HG02759 (cell line): Measurements from ENCODE around the gene ARRDC5.
"Not testable (repeated sequence)": the region's sequence is repeated elsewhere in the genome, so short reads cannot be mapped to it uniquely, and the experiment has no call there.

Source experiments
- ATAC-seq: cut with Tn5 transposase; IDR thresholded peaks from one replicate; pipeline ENCODE4 v1.9.1; 2021; ENCODE audit warnings: mild to moderate bottlenecking, moderate library complexity; ENCODE audit not compliant: unreplicated experiment

The ARRDC5 gene

DNA sequence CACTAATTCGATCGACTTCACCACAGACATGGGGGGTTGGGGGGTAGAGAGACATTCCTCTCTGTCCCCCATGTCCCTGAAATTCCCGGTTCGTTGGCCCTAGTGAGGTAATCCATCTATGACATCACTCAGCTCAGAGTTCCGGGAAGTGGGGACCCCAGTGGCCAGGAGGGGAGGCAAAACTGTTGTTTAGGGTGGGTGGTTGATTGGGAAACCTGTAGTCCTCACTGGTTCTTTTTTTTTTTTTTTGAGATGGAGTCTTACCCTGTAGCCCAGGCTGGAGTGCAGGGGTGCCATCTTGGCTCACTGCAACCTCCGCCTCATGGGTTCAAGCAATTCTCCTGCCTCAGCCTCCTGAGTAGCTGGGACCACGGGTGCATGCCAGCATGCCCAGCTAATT is at the start of gene ARRDC5:
Gene ARRDC5, minus strand, starts transcription at position 101 of the 400 bp plus-strand sequence. Its CDS starts 71 bp downstream, at position 30.
- ATAC-seq: no peak

DNA sequence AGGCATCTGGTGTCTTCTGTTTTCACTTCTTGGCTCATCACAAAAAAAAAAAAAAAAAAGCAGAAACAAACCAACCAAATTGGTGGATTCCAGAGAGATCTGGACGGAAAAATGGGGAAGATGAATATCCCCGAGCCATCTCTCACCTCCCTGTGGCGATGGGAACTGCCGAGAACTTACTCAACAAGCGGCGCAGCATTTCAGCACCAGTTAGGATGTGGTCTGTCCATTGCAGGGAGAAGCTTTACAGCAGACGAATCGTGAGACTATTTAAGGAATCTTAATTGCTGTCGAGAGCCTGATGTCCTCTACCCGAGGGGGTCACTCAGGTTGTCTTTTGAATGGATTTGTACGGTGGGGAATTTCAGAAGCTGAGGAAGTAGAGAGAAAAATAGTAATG is 49.0 kb upstream of the ARRDC5 start:
- ATAC-seq: no peak

DNA sequence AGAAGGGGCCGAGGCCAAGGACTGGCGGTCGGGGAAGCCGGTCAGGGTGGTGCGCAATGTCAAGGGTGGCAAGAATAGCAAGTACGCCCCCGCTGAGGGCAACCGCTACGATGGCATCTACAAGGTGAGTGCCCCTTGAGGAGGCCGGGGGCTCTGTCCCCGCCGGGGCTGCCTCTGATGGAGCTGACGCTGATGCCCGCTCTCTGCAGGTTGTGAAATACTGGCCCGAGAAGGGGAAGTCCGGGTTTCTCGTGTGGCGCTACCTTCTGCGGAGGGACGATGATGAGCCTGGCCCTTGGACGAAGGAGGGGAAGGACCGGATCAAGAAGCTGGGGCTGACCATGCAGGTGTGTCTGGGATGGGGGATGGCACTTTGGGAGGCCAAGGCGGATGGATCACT is 48.0 kb upstream of the ARRDC5 start:
- not testable (repeated sequence) for ATAC-seq

DNA sequence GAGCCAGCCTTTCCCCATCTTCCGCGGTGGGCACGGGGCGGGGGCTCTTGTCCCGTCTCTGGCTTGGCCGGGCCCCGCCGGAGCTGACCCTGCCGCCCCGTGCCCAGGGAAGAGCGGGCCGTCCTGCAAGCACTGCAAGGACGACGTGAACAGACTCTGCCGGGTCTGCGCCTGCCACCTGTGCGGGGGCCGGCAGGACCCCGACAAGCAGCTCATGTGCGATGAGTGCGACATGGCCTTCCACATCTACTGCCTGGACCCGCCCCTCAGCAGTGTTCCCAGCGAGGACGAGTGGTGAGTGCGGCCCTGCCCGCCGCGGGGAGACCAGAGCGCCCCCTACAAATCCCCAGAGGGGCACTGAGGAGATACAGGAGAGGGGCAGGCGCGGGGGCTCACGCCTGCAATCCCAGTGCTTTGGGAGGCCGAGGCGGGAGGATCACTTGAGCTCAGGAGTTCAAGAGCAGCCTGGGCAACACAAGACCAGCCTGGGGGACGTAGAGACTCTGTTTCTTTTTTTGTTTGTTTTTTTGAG is 39.0 kb upstream of the ARRDC5 start:
- ATAC-seq: not testable (repeated sequence)

DNA sequence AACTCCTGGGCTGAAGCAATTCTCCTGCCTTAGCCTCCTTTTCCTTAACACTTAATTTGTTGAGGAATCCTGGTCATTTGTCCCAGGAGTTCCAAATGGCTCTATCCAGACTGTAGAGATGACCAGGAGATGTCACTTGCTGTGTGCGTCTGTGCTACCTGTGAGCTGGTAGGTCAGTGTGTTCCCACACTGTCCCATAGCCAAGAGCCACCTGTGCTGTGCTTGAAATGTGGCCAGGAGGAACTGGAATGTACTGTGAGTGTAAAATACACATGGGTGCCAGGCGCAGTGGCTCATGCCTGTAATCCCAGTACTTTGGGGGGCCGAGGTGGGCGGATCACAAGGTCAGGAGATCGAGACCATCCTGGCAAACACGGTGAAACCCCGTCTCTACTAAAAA is 36.8 kb upstream of the ARRDC5 start:
- no peak for ATAC-seq

DNA sequence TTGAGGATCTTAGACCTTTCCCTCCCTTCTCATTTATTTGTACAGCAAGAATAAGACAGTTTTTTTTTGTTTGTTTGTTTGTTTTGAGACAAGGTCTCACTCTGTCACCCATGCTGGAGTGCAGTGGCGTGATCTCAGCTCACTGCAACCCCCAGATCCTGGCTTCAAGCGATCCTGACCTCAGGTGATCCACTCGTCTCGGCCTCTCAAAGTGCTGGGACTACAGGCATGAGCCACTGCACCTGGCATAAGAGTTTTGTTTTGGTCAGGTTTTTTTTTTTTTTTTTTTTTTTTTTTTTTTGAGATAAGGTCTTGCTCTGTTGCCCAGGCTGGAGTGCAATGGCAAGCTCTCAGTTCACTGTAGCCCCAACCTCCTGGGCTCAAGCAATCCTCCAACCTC is 35.8 kb upstream of the ARRDC5 start:
- not testable (repeated sequence) for ATAC-seq

DNA sequence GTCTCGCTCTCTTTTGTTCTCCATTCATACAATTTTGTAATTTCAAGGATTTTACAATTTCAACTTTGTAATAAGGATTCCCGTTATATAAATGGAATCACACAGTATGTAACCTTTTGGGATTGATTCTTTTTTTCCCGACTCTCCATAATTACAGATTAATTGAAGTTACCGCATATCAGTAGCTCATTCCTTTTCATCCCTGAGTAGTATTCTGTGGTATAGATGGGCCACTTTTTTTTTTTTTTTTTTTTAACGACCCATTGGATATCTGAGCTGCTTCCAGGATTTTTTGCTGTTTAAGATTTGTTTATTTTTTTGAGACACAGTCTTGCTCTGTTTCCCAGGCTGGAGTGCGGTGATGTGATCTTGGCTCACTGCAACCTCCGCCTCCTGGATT is 34.4 kb upstream of the ARRDC5 start:
- ATAC-seq: no peak

DNA sequence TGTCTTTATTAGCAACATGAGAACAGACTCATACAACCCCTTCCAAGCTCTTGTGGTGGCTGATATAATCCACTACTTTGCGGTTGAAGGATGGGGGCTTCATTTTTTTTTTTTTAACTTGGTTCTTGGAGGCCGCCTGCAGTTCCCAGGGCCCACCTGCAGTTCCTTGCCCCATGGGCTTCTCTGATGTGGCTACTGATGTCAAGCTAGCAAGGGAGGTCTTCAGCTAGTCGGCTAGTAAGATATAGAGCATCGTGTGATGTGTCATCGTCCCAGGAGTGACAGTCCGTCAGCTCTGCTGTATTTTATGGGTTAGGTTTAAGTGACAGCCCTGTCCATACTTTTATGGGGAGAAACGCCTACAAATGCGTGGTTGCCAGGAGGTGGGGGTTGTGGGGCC is 32.7 kb upstream of the ARRDC5 start:
- ATAC-seq: no peak

DNA sequence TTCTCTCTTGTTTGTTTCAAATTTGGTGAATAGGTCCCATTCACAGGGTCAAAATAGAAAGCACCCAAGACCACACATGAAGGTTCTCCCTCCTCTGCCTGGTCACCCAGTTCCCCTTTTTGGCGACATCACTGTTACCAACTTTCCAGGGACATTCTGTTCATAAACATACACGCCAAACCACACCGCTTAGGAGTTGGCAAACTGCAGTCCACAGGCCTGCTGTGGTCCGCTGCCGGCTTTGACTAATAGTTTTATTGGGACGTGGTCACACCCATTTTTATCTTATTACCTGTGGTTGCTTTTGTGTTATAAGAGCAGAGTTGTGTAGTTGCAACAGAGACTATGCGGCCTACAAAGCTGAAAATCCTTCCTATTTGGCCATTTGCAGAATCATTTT is 30.8 kb upstream of the ARRDC5 start:
- ATAC-seq: no peak

DNA sequence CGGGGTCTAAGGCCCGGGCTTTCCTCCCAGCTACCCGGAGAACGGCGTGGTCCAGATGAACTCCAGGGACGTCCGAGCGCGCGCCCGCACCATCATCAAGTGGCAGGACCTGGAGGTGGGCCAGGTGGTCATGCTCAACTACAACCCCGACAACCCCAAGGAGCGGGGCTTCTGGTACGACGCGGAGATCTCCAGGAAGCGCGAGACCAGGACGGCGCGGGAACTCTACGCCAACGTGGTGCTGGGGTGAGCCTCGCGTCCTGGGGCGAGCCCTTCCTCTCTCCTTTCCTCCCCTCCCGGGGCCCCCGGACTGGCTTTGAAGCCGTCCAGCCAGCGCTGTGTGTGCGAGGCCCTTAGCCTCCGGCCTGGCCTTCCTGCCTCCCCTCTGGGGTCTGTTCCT is 30.0 kb upstream of the ARRDC5 start:
- no peak for ATAC-seq

DNA sequence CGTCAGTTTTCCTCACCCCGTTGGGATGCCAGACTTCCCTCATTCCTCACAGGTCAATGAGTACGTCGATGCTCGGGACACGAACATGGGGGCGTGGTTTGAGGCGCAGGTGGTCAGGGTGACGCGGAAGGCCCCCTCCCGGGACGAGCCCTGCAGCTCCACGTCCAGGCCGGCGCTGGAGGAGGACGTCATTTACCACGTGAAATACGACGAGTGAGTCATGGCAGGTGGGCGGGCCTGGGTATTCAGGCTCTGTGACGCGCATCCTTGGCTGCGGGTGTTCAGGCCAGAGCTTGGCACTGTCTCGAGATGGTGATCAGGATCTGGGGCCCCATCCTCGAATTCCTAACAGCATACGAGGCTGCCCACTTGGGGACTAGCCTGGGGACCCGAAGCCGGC is 28.0 kb upstream of the ARRDC5 start:
- ATAC-seq: no peak

DNA sequence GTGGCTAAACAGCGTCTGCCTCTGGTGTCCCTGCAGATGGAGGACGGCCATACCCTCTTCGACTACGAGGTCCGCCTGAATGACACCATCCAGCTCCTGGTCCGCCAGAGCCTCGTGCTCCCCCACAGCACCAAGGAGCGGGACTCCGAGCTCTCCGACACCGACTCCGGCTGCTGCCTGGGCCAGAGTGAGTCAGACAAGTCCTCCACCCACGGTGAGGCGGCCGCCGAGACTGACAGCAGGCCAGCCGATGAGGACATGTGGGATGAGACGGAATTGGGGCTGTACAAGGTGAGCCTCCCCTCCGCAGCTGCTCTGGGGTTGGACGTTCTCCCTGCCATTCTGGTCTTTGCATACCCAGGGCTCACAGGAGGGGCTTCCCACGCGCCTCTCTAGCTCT is 26.5 kb upstream of the ARRDC5 start:
- no peak for ATAC-seq

DNA sequence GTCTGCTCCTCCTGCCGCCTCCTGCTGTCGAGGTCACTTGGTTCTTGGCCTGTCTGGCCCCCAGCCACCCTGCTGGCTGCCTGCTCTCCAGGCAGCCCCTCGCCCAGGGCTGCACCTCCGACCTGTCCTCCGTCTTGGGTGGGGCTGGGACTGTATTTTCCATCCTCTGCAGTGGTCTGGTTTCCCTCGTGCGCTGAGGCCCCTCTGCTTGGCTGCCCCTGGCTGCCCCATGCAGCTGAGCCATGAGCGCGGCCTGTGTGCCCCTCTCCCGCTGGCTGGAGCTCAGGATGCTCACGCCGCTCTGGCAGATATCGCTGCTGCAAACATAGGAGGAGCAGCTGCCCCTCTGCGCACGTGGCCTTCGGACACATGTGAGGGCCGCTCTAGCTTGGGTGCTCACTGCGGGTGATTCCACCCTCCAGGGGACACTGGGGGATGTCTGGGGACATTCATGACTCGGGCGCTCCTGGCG is 20.6 kb upstream of the ARRDC5 start:
- no peak for ATAC-seq

DNA sequence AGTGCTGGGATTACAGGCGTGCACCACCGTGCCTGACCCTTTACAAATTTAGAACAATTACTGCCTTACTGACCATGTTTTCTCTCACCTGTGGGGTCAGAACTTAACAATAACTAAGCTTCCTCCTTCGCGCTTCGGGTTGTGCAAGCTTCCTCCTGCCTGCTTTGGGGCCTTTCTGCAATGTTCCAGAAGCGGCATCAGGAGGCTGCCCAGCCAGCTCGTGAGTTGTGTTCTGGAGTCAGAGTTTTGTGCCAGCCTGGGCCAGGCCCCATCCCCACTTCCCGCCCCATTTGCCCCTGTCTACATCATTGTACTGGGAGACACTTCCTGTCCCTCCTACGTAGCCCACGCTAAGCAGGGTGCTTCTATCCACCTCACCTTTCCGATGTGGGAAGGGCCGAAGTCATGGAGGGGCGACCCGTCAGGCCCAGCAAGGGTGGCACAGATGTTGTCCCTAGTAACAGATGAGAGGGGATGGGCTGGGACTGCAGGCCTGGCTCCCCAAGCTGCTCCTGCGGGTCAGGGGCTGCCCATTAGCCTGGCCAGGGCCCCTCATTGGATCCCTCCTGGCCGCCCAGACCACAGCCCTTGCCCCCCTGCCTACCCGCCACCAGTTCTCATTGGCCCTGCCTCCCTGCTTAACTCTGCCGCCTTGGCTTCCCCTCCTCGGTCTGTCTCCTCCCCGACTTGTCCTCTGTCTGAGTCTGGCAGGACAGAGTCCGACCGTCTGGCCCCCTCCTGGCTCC is 20.0 kb upstream of the ARRDC5 start:
- ATAC-seq: no peak

DNA sequence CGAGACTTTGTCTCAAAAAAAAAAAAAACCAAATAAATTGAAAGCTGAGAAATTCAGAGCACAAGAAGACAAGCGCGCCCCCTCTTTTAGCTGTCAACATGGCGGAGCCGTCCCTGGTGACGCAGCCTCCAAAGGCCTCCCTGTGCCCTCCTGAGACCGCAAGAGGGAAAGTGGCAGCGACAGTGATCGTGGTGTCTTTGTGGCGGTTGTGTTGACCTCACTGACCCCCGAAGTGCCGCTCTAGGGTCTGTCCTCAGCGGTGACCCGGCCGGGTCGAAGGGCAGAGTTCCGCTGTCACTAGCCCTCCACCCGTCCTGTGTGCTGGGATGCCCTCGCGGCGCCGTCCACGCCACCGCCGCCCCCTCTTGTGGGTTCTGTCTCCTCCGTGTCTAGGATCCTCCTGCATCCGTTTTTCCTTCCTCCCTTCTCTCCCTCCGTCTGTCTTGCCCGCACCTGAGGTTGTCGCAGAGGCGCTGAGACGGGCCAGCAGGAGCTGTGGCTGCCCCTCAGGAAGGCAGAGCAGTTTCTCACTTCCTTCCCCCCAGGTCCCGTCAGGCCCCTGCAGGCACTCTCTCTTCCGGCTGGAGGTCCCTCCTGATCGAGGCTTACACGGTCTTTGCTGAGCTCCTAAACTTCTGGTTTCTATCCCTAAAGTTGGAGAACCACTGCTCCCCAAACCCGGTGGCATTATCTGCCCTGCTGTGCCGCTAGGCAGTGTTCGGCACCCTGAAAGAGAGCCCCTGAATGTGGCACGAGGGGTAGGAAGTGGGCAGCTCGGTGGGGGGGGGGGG is 13.8 kb upstream of the ARRDC5 start:
- no peak for ATAC-seq

DNA sequence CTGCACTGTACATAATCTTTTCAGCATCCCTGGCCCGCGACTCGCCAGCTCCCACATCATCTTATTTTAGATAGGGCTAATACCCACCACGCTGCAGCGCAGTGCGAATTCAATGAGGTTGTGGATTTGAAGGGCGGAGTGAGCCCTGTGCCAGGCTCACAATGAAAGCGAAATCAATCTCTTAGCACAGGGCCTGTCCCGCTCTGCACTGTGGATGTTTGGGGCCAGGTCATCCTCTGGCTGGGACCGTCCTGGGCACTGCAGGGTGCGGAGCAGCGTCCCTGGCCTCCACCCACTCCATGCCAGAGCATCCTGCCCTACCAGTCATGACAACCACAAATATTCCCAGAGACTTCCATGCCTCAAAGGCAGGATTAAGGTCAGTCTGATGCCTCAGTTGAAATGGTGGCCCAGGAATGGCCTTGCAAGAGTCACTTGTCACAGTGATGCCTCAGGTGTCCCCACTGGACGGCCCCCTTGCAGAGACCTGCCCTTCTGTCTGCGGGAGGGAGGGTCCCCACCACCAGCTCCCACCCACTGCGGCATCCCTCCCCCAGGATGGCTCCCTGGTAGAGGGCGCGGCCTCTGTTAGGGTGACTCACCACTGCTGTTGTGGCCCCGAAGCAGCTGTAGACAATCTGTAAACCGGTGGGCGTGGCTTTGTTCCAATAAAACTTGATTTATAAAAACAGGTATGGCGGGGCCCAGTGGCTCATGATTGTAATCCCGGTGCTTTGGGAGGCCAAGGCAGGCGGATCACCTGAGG is 12.2 kb upstream of the ARRDC5 start:
- ATAC-seq: no peak

DNA sequence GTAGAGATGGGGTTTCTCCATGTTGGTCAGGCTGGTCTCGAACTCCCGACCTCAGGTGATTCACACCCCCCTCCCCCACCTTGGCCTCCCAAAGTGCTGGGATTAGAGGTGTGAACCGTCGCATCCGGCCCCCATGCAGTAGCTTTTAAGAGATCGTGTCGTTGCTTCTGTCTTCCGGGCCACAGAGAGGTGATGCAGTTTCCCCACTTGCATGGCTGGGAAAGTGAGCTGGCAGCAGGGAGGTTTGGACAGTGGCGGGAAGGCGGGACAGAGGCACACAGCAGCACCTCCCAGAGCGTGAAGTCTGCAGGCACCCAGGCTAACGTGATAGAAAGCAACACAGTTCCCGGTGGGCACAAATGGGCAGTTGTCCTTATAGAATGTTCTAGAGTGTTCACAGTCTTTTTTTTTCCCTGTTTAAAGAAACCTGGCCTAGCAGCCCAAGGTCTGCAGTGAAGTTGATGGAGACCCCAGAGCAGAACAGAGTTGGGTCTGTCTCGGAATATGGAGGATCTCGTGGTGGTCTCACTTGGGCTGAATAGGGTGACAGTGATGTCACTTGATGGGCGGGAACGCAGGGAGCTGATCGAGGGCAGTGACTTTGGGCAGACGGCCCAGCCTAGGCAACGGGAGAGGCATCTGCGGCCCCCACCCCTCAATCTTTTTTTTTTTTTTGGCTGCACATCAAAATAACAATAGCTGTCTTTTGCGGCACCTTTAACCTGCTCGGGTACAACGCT is 11.5 kb upstream of the ARRDC5 start:
- ATAC-seq: no peak

DNA sequence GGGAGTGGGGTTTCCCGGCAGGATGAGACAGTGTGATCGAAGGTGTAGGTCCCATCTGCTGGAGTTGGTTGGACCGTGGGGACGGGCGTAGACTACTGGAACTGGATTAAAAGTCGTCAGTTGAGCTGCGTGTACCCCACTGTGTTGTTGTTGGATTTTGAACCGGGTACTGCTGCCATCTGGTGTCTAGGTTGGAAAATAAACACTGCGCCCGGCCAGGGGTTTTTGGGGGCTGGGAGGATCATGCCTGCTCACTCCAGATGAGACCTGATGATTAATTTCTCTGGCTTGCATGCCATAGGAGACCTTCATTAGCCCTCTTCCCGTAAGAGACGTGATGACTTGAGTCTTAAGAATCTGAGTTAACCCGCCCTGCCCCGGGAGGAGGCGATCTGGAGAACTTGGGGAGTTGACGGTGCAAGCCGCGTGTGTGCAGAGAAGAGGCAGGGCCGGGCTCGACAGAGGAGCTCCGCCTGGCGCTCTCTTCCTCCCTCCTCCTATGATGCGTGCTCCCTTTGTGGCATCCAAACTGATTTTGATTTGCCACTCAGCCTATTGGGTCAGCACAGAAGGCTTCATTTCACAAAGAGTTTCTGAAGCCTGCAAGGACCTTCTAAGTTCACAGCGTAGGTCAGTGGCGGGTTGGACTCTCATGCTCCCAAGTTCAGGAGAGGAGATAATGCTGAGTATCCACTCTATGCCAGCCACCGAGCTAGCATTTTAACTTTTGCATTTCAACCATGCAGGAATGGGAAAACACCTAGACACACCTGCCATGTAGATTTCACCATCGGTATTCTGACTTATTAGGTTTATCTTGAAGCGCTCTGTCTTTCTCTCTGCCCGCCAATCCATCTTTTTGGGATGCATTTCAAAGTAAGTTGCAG is 9.3 kb upstream of the ARRDC5 start:
- no peak for ATAC-seq

DNA sequence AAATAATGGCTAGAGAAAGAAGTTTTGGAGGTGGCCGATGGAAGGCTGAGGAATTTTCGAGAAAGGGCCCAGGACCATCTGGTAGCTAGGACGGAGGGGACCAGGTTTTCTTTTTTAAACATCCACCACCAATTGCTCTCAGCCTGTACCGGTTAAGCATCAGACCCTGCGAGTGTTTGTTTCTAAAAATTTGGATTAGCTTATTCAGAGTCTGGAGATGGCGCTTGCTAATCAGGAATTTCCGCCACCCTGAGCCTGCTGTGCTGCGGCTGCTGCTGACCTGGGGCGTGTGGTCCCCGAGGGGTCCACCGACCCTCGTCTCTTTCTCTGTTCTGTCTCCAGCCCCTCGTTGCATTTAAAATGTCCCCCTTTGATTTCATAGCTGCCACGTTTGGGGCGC is 8.6 kb upstream of the ARRDC5 start:
- ATAC-seq: no peak
